ENCODE data around the gene IL1RL2.

Gene IL1RL2

GRCh38 chr2:102194609-102195268, 7.9 kb downstream of the IL1RL2 start:
- DNase-seq (ENCODE audit: low read depth in 2 of 2) = no peak

- DNase-seq (ENCODE audit: low read depth in 2 of 2) = no peak
Observed at GRCh38 chr2:102197389-102198137, 10.7 kb downstream of the IL1RL2 start.

- DNase-seq (ENCODE audit: low read depth in 2 of 2) = no peak
Observed at GRCh38 chr2:102200539-102200938, 13.7 kb downstream of the IL1RL2 start.

GRCh38 chr2:102204638-102205037, 17.8 kb downstream of the IL1RL2 start:
- no peak for DNase-seq (ENCODE audit: low read depth in 2 of 2)

GRCh38 chr2:102206666-102207341, 20.0 kb downstream of the IL1RL2 start:
- no peak for DNase-seq (ENCODE audit: low read depth in 2 of 2)

GRCh38 chr2:102208774-102209173, 22.0 kb downstream of the IL1RL2 start:
- DNase-seq (ENCODE audit: low read depth in 2 of 2) = no peak

- DNase-seq (ENCODE audit: low read depth in 2 of 2) = no peak
Observed at GRCh38 chr2:102209474-102209873, 22.7 kb downstream of the IL1RL2 start.

GRCh38 chr2:102217032-102217431, 30.2 kb downstream of the IL1RL2 start:
- DNase-seq (ENCODE audit: low read depth in 2 of 2) = no peak

- no peak for DNase-seq (ENCODE audit: low read depth in 2 of 2)
Observed at GRCh38 chr2:102224824-102225739, 38.3 kb downstream of the IL1RL2 start.

- DNase-seq (ENCODE audit: low read depth in 2 of 2) = no peak
Observed at GRCh38 chr2:102226171-102226570, 39.3 kb downstream of the IL1RL2 start.

GRCh38 chr2:102226612-102227391, 40.0 kb downstream of the IL1RL2 start:
- DNase-seq (ENCODE audit: low read depth in 2 of 2) = no peak

GRCh38 chr2:102229141-102229769, 42.4 kb downstream of the IL1RL2 start:
- no peak for DNase-seq (ENCODE audit: low read depth in 2 of 2)

GRCh38 chr2:102230410-102230909, 43.6 kb downstream of the IL1RL2 start:
- no peak for DNase-seq (ENCODE audit: low read depth in 2 of 2)

- no peak for DNase-seq (ENCODE audit: low read depth in 2 of 2)
Observed at GRCh38 chr2:102233132-102233884, 46.5 kb downstream of the IL1RL2 start.

GRCh38 chr2:102235042-102235473, 48.2 kb downstream of the IL1RL2 start:
- no peak for DNase-seq (ENCODE audit: low read depth in 2 of 2)

- no peak for DNase-seq (ENCODE audit: low read depth in 2 of 2)
Observed at GRCh38 chr2:102235491-102235890, 48.7 kb downstream of the IL1RL2 start.

GRCh38 chr2:102236132-102236531, 49.3 kb downstream of the IL1RL2 start:
- no peak for DNase-seq (ENCODE audit: low read depth in 2 of 2)

GRCh38 chr2:102237176-102237575, 50.4 kb downstream of the IL1RL2 start:
- no peak for DNase-seq (ENCODE audit: low read depth in 2 of 2)

- no peak for DNase-seq (ENCODE audit: low read depth in 2 of 2)
Observed at GRCh38 chr2:102238039-102238756, 51.4 kb downstream of the IL1RL2 start.

Measured in stimulated activated CD8-positive, alpha-beta memory T cell treated with anti-CD3 and anti-CD28 coated beads, Interleukin-15, amount 100 ng/mL, for 4 hours (primary cell).